ENCODE data around the gene ESRRA. TPM values are rescaled to one million over a fixed set of nuclear protein-coding genes. Genes with fewer than 3 reads are reported as not detected.

The ESRRA gene
- total RNA-seq, 2 experiments from 2014 or later = 10.9 to 12.0 TPM

DNA sequence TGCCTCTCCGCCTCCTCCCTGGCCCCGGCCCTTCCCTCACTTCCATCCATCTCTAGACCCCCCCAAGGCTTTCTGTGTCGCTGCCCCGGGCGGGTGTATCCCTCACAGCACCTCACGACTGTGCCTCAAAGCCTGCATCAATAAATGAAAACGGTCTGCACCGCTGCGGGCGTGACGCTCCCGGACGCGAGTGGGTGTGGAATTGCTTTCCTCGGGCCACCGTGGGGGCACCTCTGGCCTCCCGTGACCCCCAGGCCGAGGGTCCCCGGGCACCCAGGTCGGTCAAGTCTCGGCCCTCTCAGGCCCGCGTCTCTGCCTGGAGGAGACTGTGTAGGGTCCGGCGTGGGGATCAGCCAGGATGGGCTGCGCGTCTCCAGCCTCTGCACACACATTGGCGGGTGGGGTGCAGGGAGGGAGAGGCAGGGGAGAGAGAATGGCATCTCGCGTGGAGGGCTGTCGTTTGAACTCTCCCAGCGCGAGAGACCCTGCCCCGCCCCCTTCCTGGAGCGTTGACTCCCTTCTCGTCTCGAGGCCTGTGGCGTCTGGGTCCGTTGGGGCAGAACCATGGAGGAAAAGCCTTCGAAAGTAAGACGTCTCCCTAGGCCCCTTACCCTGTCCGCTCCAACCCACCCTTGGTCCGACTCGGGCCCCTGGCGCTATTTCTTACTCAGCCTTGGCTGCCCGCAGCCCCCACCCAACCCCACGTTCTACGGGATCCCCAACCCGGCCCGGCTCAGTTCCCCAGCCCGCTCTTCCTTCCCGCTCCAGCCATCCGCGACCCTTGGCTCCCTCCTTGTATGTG is 5.3 kb upstream of the ESRRA start, which contains the start of gene CATSPERZ:
Gene CATSPERZ (plus strand): TSS at position 512 of the 802 bp plus-strand sequence. CDS start 53 bp downstream, at position 565.
- Mint-ChIP-seq H3K9me3 (no peaks in the 10 kb centered on the region), H3K4me3 (peak within 1 kb of the TSS; percentile 74), H3K27ac (peak within 1 kb of the TSS; percentile 27), H3K27me3 (peaks cover 75% of the 10 kb centered on the region), H3K36me3 (ENCODE audit: low read depth) (no peaks in the 10 kb centered on the region), H3K4me1 (ENCODE audit: low read depth) (peaks cover 33% of the 10 kb centered on the region)
- DNase-seq (peak in 4 of 14 experiments; percentile 14 to 62 (median 50)), ATAC-seq (ENCODE audit: poor library complexity) (no peak)
- Histone ChIP-seq H3K27ac (ENCODE audit: low read depth in 1 of 2, low read length in 2 of 2) (no peak within 1 kb of the TSS), H3K36me3 (ENCODE audit: insufficient read depth, low read length) (no peaks in the 10 kb centered on the region), H3K9me3 (ENCODE audit: control insufficient read depth in 1 of 2, insufficient read depth in 1 of 2, low read length in 2 of 2) (peaks cover 0 to 20% of the 10 kb centered on the region in 2 experiments), H3K4me1 (ENCODE audit: insufficient read depth, low read length) (peaks cover 52% of the 10 kb centered on the region), H3K27me3 (ENCODE audit: control insufficient read depth in 1 of 2, insufficient read depth in 2 of 2, low read length in 2 of 2) (peaks cover 67 to 68% of the 10 kb centered on the region in 2 experiments), H3K4me3 (ENCODE audit: low read length) (peak within 1 kb of the TSS; percentile 36)
- TF ChIP-seq, protein P1, sequence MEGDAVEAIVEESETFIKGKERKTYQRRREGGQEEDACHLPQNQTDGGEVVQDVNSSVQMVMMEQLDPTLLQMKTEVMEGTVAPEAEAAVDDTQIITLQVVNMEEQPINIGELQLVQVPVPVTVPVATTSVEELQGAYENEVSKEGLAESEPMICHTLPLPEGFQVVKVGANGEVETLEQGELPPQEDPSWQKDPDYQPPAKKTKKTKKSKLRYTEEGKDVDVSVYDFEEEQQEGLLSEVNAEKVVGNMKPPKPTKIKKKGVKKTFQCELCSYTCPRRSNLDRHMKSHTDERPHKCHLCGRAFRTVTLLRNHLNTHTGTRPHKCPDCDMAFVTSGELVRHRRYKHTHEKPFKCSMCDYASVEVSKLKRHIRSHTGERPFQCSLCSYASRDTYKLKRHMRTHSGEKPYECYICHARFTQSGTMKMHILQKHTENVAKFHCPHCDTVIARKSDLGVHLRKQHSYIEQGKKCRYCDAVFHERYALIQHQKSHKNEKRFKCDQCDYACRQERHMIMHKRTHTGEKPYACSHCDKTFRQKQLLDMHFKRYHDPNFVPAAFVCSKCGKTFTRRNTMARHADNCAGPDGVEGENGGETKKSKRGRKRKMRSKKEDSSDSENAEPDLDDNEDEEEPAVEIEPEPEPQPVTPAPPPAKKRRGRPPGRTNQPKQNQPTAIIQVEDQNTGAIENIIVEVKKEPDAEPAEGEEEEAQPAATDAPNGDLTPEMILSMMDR (IDR thresholded peaks at IDR 0.05) = no peak
- ChIA-PET CTCF (interaction anchor here (0.7 to 6.0 kb wide), 17 partner anchors 11 to 113 kb away, joined by 3 to 123 read pairs (median 4); partner anchors contain the start of genes BAD, CCDC88B, FERMT3 and GPR137), POLR2A (interaction anchor here (0.8 to 7.6 kb wide), 9 partner anchors 10 to 114 kb away, joined by 3 to 105 read pairs (median 6); partner anchors contain the start of genes BAD, FERMT3, FKBP2 and NUDT22)
- intact Hi-C loops (cut with DNase I, micrococcal nuclease) = loop anchor here in 1 of 2 experiments (5.0 to 10.0 kb wide), 3 partner anchors 113 to 463 kb away; partner anchors contain the start of genes MARK2 and STIP1

DNA sequence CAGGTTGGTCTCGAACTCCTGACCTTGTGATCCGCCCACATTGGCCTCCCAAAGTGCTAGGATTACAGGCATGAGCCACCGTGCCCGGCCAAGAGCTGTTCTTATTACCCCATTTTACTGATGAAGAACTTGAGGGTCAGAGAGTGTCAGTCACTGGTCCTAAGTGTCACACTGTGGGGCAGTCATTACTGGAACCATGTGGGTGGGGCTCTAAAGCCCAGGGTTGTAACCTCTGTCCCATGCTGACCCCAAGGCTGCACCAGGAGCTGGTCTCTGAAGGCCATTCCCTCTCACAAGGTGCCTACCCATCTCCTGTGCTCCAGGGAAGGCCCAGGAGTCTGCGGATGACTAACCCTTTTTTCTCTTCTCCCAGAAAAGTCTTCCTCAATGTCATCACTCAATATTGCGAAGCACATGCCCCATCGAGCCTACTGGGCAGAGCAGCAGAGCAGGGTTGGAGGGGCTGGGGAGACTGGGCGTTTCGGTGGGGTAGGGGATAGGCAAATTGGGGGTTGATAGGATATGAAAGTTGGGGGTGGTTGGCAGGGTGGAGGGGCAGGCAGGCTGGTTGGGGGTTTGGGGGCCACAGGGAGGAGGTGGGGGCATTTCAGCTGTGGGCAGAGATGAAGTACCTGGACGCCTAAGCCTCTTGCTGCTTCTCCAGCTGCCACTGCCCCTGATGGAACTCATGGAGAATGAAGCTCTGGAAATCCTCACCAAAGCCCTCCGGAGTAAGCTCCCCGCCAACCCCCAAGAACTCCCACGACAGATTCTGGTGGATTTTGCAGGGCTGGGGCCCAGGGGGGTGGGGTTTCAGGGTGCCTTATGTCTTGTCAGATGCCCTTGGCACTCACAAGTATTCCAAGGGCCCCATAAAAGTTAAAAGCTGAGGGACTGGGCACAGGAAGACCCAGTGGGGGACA is 2.0 kb upstream of the ESRRA start:
- H3K27ac Mint-ChIP-seq = peak overlapping the region; percentile 96
- intact Hi-C loops (cut with DNase I, micrococcal nuclease) = loop anchor here (1.0 to 10.0 kb wide), 11 partner anchors 17 to 466 kb away; partner anchors contain the start of genes FKBP2 (in 1 of the 2), GPR137 (in 1 of the 2), MARK2 (in 1 of the 2) and PLCB3 (in 1 of the 2)

More for the DNA sequence above, 2.0 kb upstream of the ESRRA start:
- Mint-ChIP-seq H3K4me3 (peak overlapping the region; percentile 98), H3K27me3 (peaks cover 43% of the 10 kb centered on the region), H3K4me1 (ENCODE audit: low read depth) (peaks cover 42% of the 10 kb centered on the region), H3K36me3 (ENCODE audit: low read depth) (peaks cover 7% of the 10 kb centered on the region), H3K9me3 (no peaks in the 10 kb centered on the region)
- ATAC-seq (ENCODE audit: poor library complexity) (no peak), DNase-seq (peak in 1 of 14 experiments; percentile 47)
- Histone ChIP-seq H3K4me1 (ENCODE audit: insufficient read depth, low read length) (peaks cover 61% of the 10 kb centered on the region), H3K36me3 (ENCODE audit: insufficient read depth, low read length) (peaks cover 5% of the 10 kb centered on the region), H3K4me3 (ENCODE audit: low read length) (no peak overlapping the region), H3K27ac (ENCODE audit: low read depth in 1 of 2, low read length in 2 of 2) (peak overlapping the region in 1 of 2 donors; percentile 93), H3K27me3 (ENCODE audit: control insufficient read depth in 1 of 2, insufficient read depth in 2 of 2, low read length in 2 of 2) (peaks cover 35 to 36% of the 10 kb centered on the region in 2 experiments), H3K9me3 (ENCODE audit: control insufficient read depth in 1 of 2, insufficient read depth in 1 of 2, low read length in 2 of 2) (peaks cover 0 to 20% of the 10 kb centered on the region in 2 experiments)
- TF ChIP-seq, protein P1 (IDR thresholded peaks at IDR 0.05) = no peak
- ChIA-PET POLR2A (interaction anchor here (0.6 to 7.6 kb wide), 13 partner anchors 13 to 1576 kb away, joined by 3 to 105 read pairs (median 9); partner anchors contain the start of genes BAD, FERMT3, FKBP2 and GPR137), CTCF (interaction anchor here (0.6 to 6.0 kb wide), 16 partner anchors 14 to 442 kb away, joined by 3 to 123 read pairs (median 8); partner anchors contain the start of genes BAD, FERMT3, GPR137 and NUDT22)
